K562 (cell line): ENCODE results near the gene HACE1. TPM values are rescaled to one million over a fixed set of nuclear protein-coding genes. Genes with fewer than 3 reads are reported as not detected.

Source experiments
- ATAC-seq: fragments of 200-7000 bp; cut with Tn5 transposase; 3 replicates; pipeline ENCODE4 v1.9.1; 2020; ENCODE audit warnings: moderate library complexity
- BruUV-seq: library from RNA; stranded (reverse); fragments of 400-500 nt; replicated peaks from 2 replicates; lab custom pipeline; 2021; lab: Mats Ljungman, UMichigan
- CTCF ChIA-PET: fragments of 300-600 bp; formaldehyde crosslinking; extraction: SDS; loops from one replicate; lab custom pipeline; 2021; ENCODE audit warnings: low intra/inter-chr PET ratio; lab: Yijun Ruan, JAX
- POLR2A ChIA-PET: fragments of 300-600, 350-650 bp; sonication (Branson Sonifier 250); formaldehyde crosslinking; extraction: SDS; loops from one replicate; lab custom pipeline; 2021; ENCODE audit warnings: antibody characterized with exemption, inconsistent platforms; lab: Yijun Ruan, JAX
- DNase-seq, 4 experiments: peaks; one replicate each; pipeline versions ENCODE4 v3.0.0 to v3.0.0-alpha.2; 2011 to 2018; ENCODE audit warnings: low spot score in 3 of 4, mixed read lengths in 3 of 4; ENCODE audit errors: extremely low read depth in 1 of 4
- FAIRE-seq: peaks from 2 replicates; lab custom pipeline; 2011; peaks lifted over from hg19 to GRCh38; lab: Jason Lieb, UNC
- H2AFZ ChIP-seq: 2 replicates; pipeline ENCODE4 v1.6.0; 2011; ENCODE audit warnings: low read depth, low read length, control low read depth, inconsistent platforms
- H3K27ac ChIP-seq: fragments of 200-600 bp; 3 replicates; pipeline ENCODE4 v1.8.0; 2011; ENCODE audit warnings: low read depth, mild to moderate bottlenecking, control low read depth, inconsistent platforms, low read length, moderate library complexity, mixed read lengths; ENCODE audit errors: extremely low read depth
- H3K27me3 ChIP-seq, 2 experiments: fragments of 300-600 bp in 1 of 2; 2 replicates in 1 of 2; 3 replicates in 1 of 2; pipeline versions ENCODE4 v1.6.0 to v1.8.0; 2011; ENCODE audit warnings: inconsistent platforms in 2 of 2, low read length in 2 of 2, mild to moderate bottlenecking in 1 of 2, mixed read lengths in 1 of 2, moderate library complexity in 1 of 2; ENCODE audit not compliant: control insufficient read depth in 2 of 2, insufficient read depth in 2 of 2
- H3K36me3 ChIP-seq: fragments of 300-600 bp; 3 replicates; pipeline ENCODE4 v1.8.0; 2011; ENCODE audit warnings: mild to moderate bottlenecking, low read length, inconsistent platforms; ENCODE audit not compliant: control insufficient read depth, insufficient read depth
- H3K4me1 ChIP-seq, 2 experiments: fragments of 200-600 bp in 1 of 2; replicated peaks in 1 of 2; 2 replicates in 1 of 2; 3 replicates in 1 of 2; pipeline versions ENCODE4 v1.5.1 to v1.8.0; 2011; ENCODE audit warnings: inconsistent platforms in 2 of 2, low read length in 2 of 2, mild to moderate bottlenecking in 1 of 2, mixed read lengths in 1 of 2, moderate library complexity in 1 of 2; ENCODE audit not compliant: control insufficient read depth in 2 of 2, insufficient read depth in 2 of 2
- H3K4me2 ChIP-seq: 2 replicates; pipeline ENCODE4 v1.6.1; 2011; ENCODE audit warnings: low read length, control low read depth, inconsistent platforms, mixed read lengths; ENCODE audit not compliant: insufficient read depth
- H3K4me3 ChIP-seq: fragments of 200-600 bp; sonication (generic), shearing (Covaris generic); 2 replicates; pipeline ENCODE4 v1.5.1; 2016; ENCODE audit warnings: control low read depth, inconsistent platforms
- H3K79me2 ChIP-seq: fragments of 200-600 bp; 3 replicates; pipeline ENCODE4 v1.8.0; 2011; ENCODE audit warnings: low read length, inconsistent platforms; ENCODE audit not compliant: control insufficient read depth, insufficient read depth
- H3K9ac ChIP-seq, 2 experiments: 2 replicates each; pipeline versions ENCODE4 v1.6.0 to v1.6.1; 2011; ENCODE audit warnings: low read depth in 2 of 2, low read length in 2 of 2, control low read depth in 1 of 2, inconsistent platforms in 1 of 2, mild to moderate bottlenecking in 1 of 2, mixed read lengths in 1 of 2; ENCODE audit not compliant: insufficient read depth in 1 of 2
- H3K9me1 ChIP-seq: one replicate; pipeline ENCODE4 v1.6.0; 2011; ENCODE audit warnings: inconsistent platforms, mild to moderate bottlenecking, low read length, moderate library complexity; ENCODE audit not compliant: control insufficient read depth, insufficient read depth
- H3K9me3 ChIP-seq: replicated peaks from 2 replicates; pipeline ENCODE4 v1.5.1; 2011; ENCODE audit warnings: low read depth, low read length, inconsistent platforms; ENCODE audit not compliant: control insufficient read depth, insufficient read depth
- H4K20me1 ChIP-seq: replicated peaks from 2 replicates; pipeline ENCODE4 v1.6.1; 2011; ENCODE audit warnings: low read length, inconsistent platforms, mixed read lengths; ENCODE audit not compliant: control insufficient read depth, insufficient read depth
- BHLHE40 ChIP-seq: IDR thresholded peaks from 2 replicates; pipeline ENCODE4 v1.6.1; 2011; ENCODE audit warnings: low read length, improper control_type of control experiment
- DMBX1 ChIP-seq: fragments of 250-450 bp; sonication (Bioruptor Pico); IDR thresholded peaks from 2 replicates; pipeline ENCODE4 v1.8.0; 2022; ENCODE audit warnings: inconsistent platforms, mild to moderate bottlenecking, moderate library complexity, borderline replicate concordance
- KDM2B ChIP-seq: fragments of 250-450 bp; sonication (Bioruptor Pico); IDR thresholded peaks from 2 replicates; pipeline ENCODE4 v1.8.0; 2021; ENCODE audit warnings: mild to moderate bottlenecking, moderate library complexity
- MBD2 ChIP-seq: sonication (generic); IDR thresholded peaks from 2 replicates; pipeline ENCODE4 v1.6.1; 2016; ENCODE audit warnings: low read depth, borderline replicate concordance
- PHB ChIP-seq: fragments of 250-450 bp; sonication (Bioruptor Pico); IDR thresholded peaks from 2 replicates; pipeline ENCODE4 v1.5.0; 2021
- RFX5 ChIP-seq: IDR thresholded peaks from 2 replicates; pipeline ENCODE4 v1.6.1; 2011; ENCODE audit warnings: low read depth, mild to moderate bottlenecking, improper control_type of control experiment, low read length
- SRSF9 ChIP-seq: fragments of 200-400 bp; formaldehyde crosslinking; IDR thresholded peaks from 2 replicates; pipeline ENCODE4 v1.6.1; 2017; ENCODE audit warnings: low read depth, low read length, borderline replicate concordance
- TCFL5 ChIP-seq: fragments of 250-450 bp; sonication (Bioruptor Pico); conservative IDR thresholded peaks from 2 replicates; pipeline ENCODE4 v1.6.1; 2021; ENCODE audit warnings: mild to moderate bottlenecking, moderate library complexity, matching md5 sums
- TEAD2 ChIP-seq: fragments of 450-650 bp; IDR thresholded peaks from 2 replicates; pipeline ENCODE4 v1.6.1; 2016; ENCODE audit warnings: missing genetic modification characterization, control low read depth, missing compliant biosample characterization
- ZNF280A ChIP-seq: fragments of 450-650 bp; IDR thresholded peaks from 2 replicates; pipeline ENCODE4 v1.6.1; 2018; ENCODE audit warnings: mild to moderate bottlenecking, low read depth; ENCODE audit not compliant: partially characterized antibody
- whole genome bisulfite sequencing: fragments of 100-300 bp; shearing (Covaris generic); methylation state at CpG from one replicate; pipeline ENCODE4 v1.1.6; 2016; ENCODE audit warnings: low coverage, mixed read lengths; ENCODE audit not compliant: insufficient coverage; ENCODE audit errors: missing lambda C conversion rate; 5-methylcytosine and 5-hydroxymethylcytosine counted together
- in situ Hi-C: fragments of 300-500 bp; cut with MboI; formaldehyde crosslinking; loops from 4 replicates; pipeline ENCODE4 v1.15.0; 2018; ENCODE audit warnings: inconsistent platforms, mixed read lengths
- intact Hi-C: fragments of 100-400 bp; cut with micrococcal nuclease; formaldehyde crosslinking; loops from 2 replicates; pipeline ENCODE4 v1.14.2; 2022
- polyA plus RNA-seq, 8 experiments: library from polyadenylated mRNA; depleted of rRNA in 4 of 8; stranded (reverse) in 5 of 8; unstranded in 3 of 8; fragments of >200 nt; fragmentation: Nextera tagmentation in 2 of 8; fragmentation: Illumina TruSeq in 1 of 8; extraction: Ambion mirVana in 2 of 8; extraction: Trizol in 1 of 8; gene quantifications; 2 replicates each; pipeline versions ENCODE4 v1.2.1 to v1.2.3, GENCODE V29; 2011 to 2014; ENCODE audit warnings: inconsistent platforms in 1 of 8, missing spikeins in 1 of 8
- total RNA-seq, 7 experiments: library from RNA; depleted of rRNA in 6 of 7; stranded (reverse); fragments of >200 nt in 6 of 7; fragmentation: Illumina TruSeq in 2 of 7; extraction: Trizol in 2 of 7; gene quantifications; 2 replicates each; pipeline versions ENCODE4 v1.2.1 to v1.2.3, GENCODE V29; 2011 to 2021; ENCODE audit warnings: low replicate concordance in 1 of 7
- TF ChIP-seq, protein P1 (sequence below): fragments of 450-650 bp; formaldehyde crosslinking; IDR thresholded peaks from 2 replicates; pipeline ENCODE4 v1.4.0; 2020; ENCODE audit warnings: mild to moderate bottlenecking, mixed read lengths
- TF ChIP-seq, protein P2 (sequence below): fragments of 250-450 bp; sonication (Bioruptor Pico); IDR thresholded peaks from 2 replicates; pipeline ENCODE4 v1.5.0; 2021
- TF ChIP-seq, protein P3 (sequence below): fragments of 250-450 bp; sonication (Bioruptor Pico); IDR thresholded peaks from 2 replicates; pipeline ENCODE4 v1.8.0; 2022; ENCODE audit warnings: inconsistent platforms

The HACE1 gene
- total and polyA plus RNA-seq, 9 of the 15 experiments (the other 6 are each of a cell fraction or from before 2014, with no cell fraction given): 3.6 to 19.9 (median 9.1) TPM

- no peaks in the 10 kb centered on the region for H4K20me1 ChIP-seq
- DNase-seq: no peak
- FAIRE-seq: no peak
- H3K79me2 ChIP-seq: no peaks in the 10 kb centered on the region
- intact Hi-C loops: loop anchor here (5.0 to 10.0 kb wide), 2 partner anchors 255 to 397 kb away; no protein-coding TSS in a partner anchor
- no TSS peak for BruUV-seq
- TF ChIP-seq, protein P1, sequence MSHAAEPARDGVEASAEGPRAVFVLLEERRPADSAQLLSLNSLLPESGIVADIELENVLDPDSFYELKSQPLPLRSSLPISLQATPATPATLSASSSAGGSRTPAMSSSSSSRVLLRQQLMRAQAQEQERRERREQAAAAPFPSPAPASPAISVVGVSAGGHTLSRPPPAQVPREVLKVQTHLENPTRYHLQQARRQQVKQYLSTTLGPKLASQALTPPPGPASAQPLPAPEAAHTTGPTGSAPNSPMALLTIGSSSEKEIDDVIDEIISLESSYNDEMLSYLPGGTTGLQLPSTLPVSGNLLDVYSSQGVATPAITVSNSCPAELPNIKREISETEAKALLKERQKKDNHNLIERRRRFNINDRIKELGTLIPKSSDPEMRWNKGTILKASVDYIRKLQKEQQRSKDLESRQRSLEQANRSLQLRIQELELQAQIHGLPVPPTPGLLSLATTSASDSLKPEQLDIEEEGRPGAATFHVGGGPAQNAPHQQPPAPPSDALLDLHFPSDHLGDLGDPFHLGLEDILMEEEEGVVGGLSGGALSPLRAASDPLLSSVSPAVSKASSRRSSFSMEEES: no peak
- TF ChIP-seq RFX5 (no peak), SRSF9 (no peak), BHLHE40 (no peak), TCFL5 (CRISPR knock-in tag) (no peak), TEAD2 (tag) (no peak), MBD2 (no peak), KDM2B (CRISPR knock-in tag) (no peak), DMBX1 (CRISPR knock-in tag) (no peak), ZNF280A (no peak), PHB (CRISPR knock-in tag) (no peak)
- TF ChIP-seq, protein P2, sequence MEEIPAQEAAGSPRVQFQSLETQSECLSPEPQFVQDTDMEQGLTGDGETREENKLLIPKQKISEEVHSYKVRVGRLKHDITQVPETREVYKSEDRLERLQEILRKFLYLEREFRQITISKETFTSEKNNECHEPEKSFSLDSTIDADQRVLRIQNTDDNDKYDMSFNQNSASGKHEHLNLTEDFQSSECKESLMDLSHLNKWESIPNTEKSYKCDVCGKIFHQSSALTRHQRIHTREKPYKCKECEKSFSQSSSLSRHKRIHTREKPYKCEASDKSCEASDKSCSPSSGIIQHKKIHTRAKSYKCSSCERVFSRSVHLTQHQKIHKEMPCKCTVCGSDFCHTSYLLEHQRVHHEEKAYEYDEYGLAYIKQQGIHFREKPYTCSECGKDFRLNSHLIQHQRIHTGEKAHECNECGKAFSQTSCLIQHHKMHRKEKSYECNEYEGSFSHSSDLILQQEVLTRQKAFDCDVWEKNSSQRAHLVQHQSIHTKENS: no peak
- TF ChIP-seq, protein P3, sequence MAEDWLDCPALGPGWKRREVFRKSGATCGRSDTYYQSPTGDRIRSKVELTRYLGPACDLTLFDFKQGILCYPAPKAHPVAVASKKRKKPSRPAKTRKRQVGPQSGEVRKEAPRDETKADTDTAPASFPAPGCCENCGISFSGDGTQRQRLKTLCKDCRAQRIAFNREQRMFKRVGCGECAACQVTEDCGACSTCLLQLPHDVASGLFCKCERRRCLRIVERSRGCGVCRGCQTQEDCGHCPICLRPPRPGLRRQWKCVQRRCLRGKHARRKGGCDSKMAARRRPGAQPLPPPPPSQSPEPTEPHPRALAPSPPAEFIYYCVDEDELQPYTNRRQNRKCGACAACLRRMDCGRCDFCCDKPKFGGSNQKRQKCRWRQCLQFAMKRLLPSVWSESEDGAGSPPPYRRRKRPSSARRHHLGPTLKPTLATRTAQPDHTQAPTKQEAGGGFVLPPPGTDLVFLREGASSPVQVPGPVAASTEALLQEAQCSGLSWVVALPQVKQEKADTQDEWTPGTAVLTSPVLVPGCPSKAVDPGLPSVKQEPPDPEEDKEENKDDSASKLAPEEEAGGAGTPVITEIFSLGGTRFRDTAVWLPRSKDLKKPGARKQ: no peak
- H3K27ac ChIP-seq: no peak overlapping the region
- no peaks in the 10 kb centered on the region for H3K9me3 ChIP-seq
- no peak overlapping the region for H2AFZ ChIP-seq
- H3K4me1 ChIP-seq: no peaks in the 10 kb centered on the region
- no peaks in the 10 kb centered on the region for H3K9me1 ChIP-seq
- H3K27me3 ChIP-seq: no peaks in the 10 kb centered on the region
- POLR2A ChIA-PET: no interaction called here
- no peak overlapping the region for H3K9ac ChIP-seq
- H3K36me3 ChIP-seq: no peaks in the 10 kb centered on the region
- ATAC-seq: no peak
- no peak overlapping the region for H3K4me3 ChIP-seq
- CTCF ChIA-PET: no interaction called here
- in situ Hi-C loops: loop anchor here (5.0 kb wide), 1 partner anchor 87 kb away; no protein-coding TSS in a partner anchor
- 4% methylated on average over 1 of the region's 1 CpG for WGBS
- H3K4me2 ChIP-seq: no peak overlapping the region
These were observed 179.7 kb downstream of the HACE1 start for GRCh38 chr6:104679971-104680370.
